Astrocyte (in vitro differentiated cells and primary cell): ENCODE data around the gene ATP2C2. TPM values are rescaled to one million over a fixed set of nuclear protein-coding genes. Genes with fewer than 3 reads are reported as not detected.

ENCODE experiments used
- DNase-seq: peaks from one replicate; pipeline ENCODE4 v3.0.0-alpha.2; 2010; ENCODE audit warnings: low read depth
- FAIRE-seq: peaks from 2 replicates; lab custom pipeline; 2011; peaks lifted over from hg19 to GRCh38; lab: Jason Lieb, UNC
- H2AFZ ChIP-seq: 2 replicates; pipeline ENCODE4 v1.6.0; 2012; ENCODE audit warnings: low read depth, low read length, inconsistent platforms
- H3K27ac ChIP-seq: 2 replicates; pipeline ENCODE4 v1.5.1; 2011; ENCODE audit warnings: low read depth, low read length, inconsistent platforms
- H3K27me3 ChIP-seq: 2 replicates; pipeline ENCODE4 v1.6.0; 2011; ENCODE audit warnings: low read length, inconsistent platforms; ENCODE audit not compliant: insufficient read depth
- H3K36me3 ChIP-seq: 2 replicates; pipeline ENCODE4 v1.5.1; 2011; ENCODE audit warnings: low read length, inconsistent platforms; ENCODE audit not compliant: insufficient read depth
- H3K4me1 ChIP-seq: 2 replicates; pipeline ENCODE4 v1.5.1; 2011; ENCODE audit warnings: low read length, inconsistent platforms; ENCODE audit not compliant: insufficient read depth
- H3K4me2 ChIP-seq: 2 replicates; pipeline ENCODE4 v1.6.0; 2012; ENCODE audit warnings: low read length, inconsistent platforms
- H3K4me3 ChIP-seq: 2 replicates; pipeline ENCODE4 v1.5.1; 2011; ENCODE audit warnings: low read depth, mild to moderate bottlenecking, low read length, inconsistent platforms; ENCODE audit not compliant: insufficient read depth
- H3K79me2 ChIP-seq: 2 replicates; pipeline ENCODE4 v1.6.0; 2012; ENCODE audit warnings: mild to moderate bottlenecking, low read length, inconsistent platforms; ENCODE audit not compliant: insufficient read depth
- H3K9ac ChIP-seq: 2 replicates; pipeline ENCODE4 v1.6.0; 2012; ENCODE audit warnings: mild to moderate bottlenecking, low read length, inconsistent platforms
- H3K9me3 ChIP-seq: 2 replicates; pipeline ENCODE4 v1.5.1; 2012; ENCODE audit warnings: low read depth, mild to moderate bottlenecking, low read length, inconsistent platforms; ENCODE audit not compliant: insufficient read depth
- H4K20me1 ChIP-seq: 2 replicates; pipeline ENCODE4 v1.6.0; 2012; ENCODE audit warnings: low read length, inconsistent platforms; ENCODE audit not compliant: insufficient read depth
- H3K27ac Mint-ChIP-seq: one replicate; pipeline ENCODE4 v1.8.0; 2021; ENCODE audit warnings: mild to moderate bottlenecking, mixed read lengths; ENCODE audit not compliant: unreplicated experiment
- H3K27me3 Mint-ChIP-seq: one replicate; pipeline ENCODE4 v1.8.0; 2021; ENCODE audit warnings: low read depth, mixed read lengths; ENCODE audit not compliant: unreplicated experiment
- H3K36me3 Mint-ChIP-seq: one replicate; pipeline ENCODE4 v1.8.0; 2021; ENCODE audit warnings: low read depth, mixed read lengths; ENCODE audit not compliant: unreplicated experiment
- H3K4me1 Mint-ChIP-seq: one replicate; pipeline ENCODE4 v1.8.0; 2021; ENCODE audit warnings: low read depth, mixed read lengths; ENCODE audit not compliant: unreplicated experiment
- H3K4me3 Mint-ChIP-seq: one replicate; pipeline ENCODE4 v1.8.0; 2021; ENCODE audit warnings: mild to moderate bottlenecking, moderate library complexity, mixed read lengths; ENCODE audit not compliant: unreplicated experiment
- H3K9me3 Mint-ChIP-seq: one replicate; pipeline ENCODE4 v1.8.0; 2021; ENCODE audit warnings: mild to moderate bottlenecking, mixed read lengths; ENCODE audit not compliant: unreplicated experiment
- EZH2 ChIP-seq: IDR thresholded peaks from 2 replicates; pipeline ENCODE4 v1.6.1; 2012; ENCODE audit warnings: mild to moderate bottlenecking, low read length, inconsistent platforms; ENCODE audit not compliant: insufficient read depth
- total RNA-seq: library from RNA; stranded (reverse); gene quantifications from 2 replicates; pipeline ENCODE4 v1.2.1, GENCODE V29; 2021
- TF ChIP-seq, protein P1 (sequence below): IDR thresholded peaks from 2 replicates; pipeline ENCODE4 v1.5.1; 2011; ENCODE audit warnings: low read depth, mild to moderate bottlenecking, inconsistent platforms, low read length, moderate library complexity; ENCODE audit not compliant: insufficient read depth

The ATP2C2 gene
- total RNA-seq, 1 donor from 2014 or later = 0.41 TPM

DNA sequence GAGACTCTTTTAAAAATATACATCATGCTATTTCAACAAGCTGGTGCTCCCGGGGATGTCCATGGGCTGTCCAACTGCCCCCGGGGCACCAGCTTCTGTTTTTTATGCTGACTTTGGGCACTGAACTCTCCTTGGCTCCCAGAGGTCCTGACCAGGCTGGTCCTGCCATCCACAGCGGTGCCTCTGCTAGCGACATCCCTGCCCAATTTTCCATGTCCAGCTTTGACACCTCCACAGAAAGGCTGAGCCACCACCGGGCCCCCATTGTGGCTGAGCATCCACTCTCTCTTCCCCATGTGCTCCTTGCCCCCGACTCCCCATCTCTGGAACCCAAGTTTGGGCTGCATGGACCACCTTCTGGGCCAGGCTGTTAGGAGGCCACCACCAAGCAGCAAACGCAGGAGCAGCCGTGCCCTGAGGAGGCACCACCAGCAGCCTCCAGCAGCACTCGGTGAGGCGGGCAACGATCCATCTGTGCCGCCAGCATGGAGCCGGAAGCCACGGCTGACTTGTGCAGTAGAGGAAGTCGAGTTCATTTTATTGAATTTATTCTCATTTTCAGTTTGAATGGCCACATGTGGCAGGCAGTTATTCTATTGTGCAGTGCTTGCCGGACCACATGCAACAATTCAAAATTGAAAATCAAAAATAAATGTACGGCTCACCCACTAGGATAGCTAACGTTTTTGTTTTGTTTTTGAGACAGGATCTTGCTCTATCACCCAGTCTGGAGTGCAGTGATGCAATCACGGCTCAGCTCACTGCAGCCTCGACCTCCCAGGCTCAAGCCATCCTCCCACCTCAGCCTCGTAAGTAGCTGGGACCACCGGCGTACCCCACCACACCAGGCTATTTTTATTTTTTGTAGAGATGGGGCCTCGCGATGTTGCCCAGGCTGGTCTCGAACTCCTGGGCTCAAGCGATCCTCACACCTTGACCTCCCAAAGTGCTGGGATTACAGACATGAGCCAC, 139.0 kb downstream of the ATP2C2 start:
- Mint-ChIP-seq H3K36me3 (peaks cover 2% of the 10 kb centered on the region), H3K4me1 (peaks cover 16% of the 10 kb centered on the region), H3K9me3 (no peaks in the 10 kb centered on the region), H3K4me3 (no peak overlapping the region), H3K27me3 (no peaks in the 10 kb centered on the region), H3K27ac (no peak overlapping the region)
- TF ChIP-seq, protein P1, sequence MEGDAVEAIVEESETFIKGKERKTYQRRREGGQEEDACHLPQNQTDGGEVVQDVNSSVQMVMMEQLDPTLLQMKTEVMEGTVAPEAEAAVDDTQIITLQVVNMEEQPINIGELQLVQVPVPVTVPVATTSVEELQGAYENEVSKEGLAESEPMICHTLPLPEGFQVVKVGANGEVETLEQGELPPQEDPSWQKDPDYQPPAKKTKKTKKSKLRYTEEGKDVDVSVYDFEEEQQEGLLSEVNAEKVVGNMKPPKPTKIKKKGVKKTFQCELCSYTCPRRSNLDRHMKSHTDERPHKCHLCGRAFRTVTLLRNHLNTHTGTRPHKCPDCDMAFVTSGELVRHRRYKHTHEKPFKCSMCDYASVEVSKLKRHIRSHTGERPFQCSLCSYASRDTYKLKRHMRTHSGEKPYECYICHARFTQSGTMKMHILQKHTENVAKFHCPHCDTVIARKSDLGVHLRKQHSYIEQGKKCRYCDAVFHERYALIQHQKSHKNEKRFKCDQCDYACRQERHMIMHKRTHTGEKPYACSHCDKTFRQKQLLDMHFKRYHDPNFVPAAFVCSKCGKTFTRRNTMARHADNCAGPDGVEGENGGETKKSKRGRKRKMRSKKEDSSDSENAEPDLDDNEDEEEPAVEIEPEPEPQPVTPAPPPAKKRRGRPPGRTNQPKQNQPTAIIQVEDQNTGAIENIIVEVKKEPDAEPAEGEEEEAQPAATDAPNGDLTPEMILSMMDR = no peak
- no peak for TF ChIP-seq EZH2
- Histone ChIP-seq H3K4me3 (no peak overlapping the region), H4K20me1 (no peaks in the 10 kb centered on the region), H3K36me3 (no peaks in the 10 kb centered on the region), H3K27ac (no peak overlapping the region), H3K27me3 (no peaks in the 10 kb centered on the region), H2AFZ (no peak overlapping the region), H3K4me2 (no peak overlapping the region), H3K79me2 (peaks cover 18% of the 10 kb centered on the region), H3K9me3 (no peaks in the 10 kb centered on the region), H3K4me1 (peaks cover 35% of the 10 kb centered on the region), H3K9ac (no peak overlapping the region)
- no peak for FAIRE-seq
- DNase-seq = no peak

DNA sequence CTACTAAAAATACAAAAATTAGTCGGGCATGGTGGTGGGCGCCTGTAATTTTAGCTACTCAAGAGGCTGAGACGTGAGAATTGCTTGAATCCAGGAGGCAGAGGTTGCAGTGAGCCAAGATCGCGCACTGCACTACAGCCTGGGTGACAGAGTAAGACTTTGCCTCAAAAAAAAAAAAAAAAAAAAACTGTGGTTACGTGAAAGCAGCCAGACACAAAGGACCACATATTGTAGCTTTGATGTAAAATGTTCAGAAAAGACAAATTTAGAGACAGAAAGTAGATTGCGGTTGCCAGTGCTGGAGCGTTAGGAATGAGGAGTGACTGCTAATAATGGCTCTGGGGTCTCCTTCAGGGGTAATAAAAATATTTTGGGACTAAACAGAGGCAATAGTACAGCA, 140.2 kb downstream of the ATP2C2 start:
- DNase-seq (no peak), FAIRE-seq (no peak)
- Mint-ChIP-seq H3K27ac (no peak overlapping the region), H3K4me1 (peaks cover 15% of the 10 kb centered on the region), H3K36me3 (no peaks in the 10 kb centered on the region), H3K4me3 (no peak overlapping the region), H3K9me3 (no peaks in the 10 kb centered on the region), H3K27me3 (no peaks in the 10 kb centered on the region)
- Histone ChIP-seq H3K4me1 (peaks cover 34% of the 10 kb centered on the region), H4K20me1 (no peaks in the 10 kb centered on the region), H3K4me3 (no peak overlapping the region), H3K36me3 (no peaks in the 10 kb centered on the region), H3K4me2 (no peak overlapping the region), H2AFZ (no peak overlapping the region), H3K27ac (no peak overlapping the region), H3K79me2 (peaks cover 6% of the 10 kb centered on the region), H3K9ac (no peak overlapping the region), H3K9me3 (no peaks in the 10 kb centered on the region), H3K27me3 (no peaks in the 10 kb centered on the region)
- TF ChIP-seq EZH2 = no peak
- TF ChIP-seq, protein P1 = no peak
